HL-60/S4 (cell line): ENCODE results near the gene ERC2.

Experiments used
- in situ Hi-C: fragments of 300-500 bp; cut with MboI; formaldehyde crosslinking; loops from 2 replicates; pipeline ENCODE4 v1.14.3; 2022; ENCODE audit warnings: low sequenced_read_pairs

Gene ERC2

DNA sequence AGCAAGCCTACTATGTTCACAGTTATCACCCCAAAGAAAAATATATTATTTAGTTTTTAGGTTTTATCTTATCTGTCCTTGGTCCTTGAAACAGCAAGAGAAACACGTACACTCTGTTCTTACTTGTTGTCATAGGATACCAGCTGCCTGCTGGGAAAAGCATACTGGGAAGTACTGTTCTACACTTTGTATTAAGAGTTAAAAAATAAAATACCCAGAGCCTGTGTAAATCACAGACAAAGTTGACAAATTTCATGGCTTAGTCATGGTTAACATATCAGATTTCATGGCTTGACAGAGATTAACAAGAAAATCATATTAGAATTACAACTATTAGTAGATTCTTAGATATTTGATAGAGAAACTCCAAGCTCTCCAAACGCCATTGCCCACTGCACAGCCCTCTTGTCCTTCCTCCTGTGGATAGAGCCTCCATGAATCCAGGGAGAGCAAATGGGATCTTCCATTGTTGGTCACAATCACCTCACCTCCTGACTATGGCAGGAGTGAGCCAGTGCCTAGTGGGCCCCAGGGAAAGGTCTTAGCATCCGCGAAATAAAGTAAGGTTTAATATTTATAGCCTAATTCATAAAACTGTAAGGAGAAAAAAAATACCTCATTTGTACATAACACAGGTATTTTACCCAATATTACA is 853.1 kb downstream of the ERC2 start:
- in situ Hi-C loops = no loop called here

DNA sequence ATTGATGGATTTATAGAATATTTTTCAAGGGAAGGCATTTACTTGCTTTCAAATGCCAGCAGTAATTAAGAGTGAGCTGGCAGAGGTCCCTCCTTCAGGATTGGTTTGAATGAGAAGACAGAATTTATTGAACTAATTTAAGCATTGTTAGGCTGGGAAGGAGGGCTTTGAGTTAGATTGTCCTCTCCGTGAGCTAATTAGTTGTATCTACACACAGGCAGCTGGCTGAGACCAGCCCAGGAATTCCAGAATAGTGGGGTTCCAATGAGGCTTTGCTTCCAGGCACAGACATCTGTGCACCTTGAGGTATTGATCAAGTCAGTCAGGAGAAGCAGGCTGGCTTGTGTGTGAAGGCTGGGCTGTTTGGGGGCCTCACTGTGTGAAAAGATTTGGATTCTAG is 857.1 kb downstream of the ERC2 start:
- in situ Hi-C loops = no loop called here

DNA sequence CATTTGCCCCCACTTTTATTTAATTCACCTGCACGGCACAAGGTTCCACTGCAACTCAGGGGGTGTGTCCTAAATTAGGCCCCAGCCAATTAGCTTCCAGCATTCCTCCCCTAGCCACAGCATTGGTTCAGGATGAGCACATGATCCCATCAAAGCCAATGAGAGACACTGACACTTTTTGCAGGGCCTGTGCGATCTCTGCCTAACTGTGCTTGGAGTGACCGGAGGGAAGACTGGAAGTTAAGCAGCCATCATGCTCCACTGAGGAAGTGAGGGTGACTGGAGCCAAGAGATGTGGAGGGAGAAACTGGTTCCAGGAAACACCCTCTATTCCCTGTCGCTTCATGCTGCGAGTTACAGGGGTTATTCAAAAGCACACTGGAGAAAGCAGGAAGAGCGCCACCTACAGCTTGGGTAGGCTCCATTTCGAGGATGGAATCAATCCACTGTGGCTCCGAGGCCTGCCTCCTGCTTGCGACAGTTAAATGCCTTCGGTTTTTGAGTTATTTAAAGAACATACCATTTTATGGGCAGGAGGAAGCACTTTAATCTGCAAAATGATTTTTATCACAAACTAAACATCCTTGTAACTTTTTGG is 858.9 kb downstream of the ERC2 start:
- in situ Hi-C loops = no loop called here

GRCh38 chr3:55608301-55608937 is 859.8 kb downstream of the ERC2 start:
- in situ Hi-C loops = no loop called here

DNA sequence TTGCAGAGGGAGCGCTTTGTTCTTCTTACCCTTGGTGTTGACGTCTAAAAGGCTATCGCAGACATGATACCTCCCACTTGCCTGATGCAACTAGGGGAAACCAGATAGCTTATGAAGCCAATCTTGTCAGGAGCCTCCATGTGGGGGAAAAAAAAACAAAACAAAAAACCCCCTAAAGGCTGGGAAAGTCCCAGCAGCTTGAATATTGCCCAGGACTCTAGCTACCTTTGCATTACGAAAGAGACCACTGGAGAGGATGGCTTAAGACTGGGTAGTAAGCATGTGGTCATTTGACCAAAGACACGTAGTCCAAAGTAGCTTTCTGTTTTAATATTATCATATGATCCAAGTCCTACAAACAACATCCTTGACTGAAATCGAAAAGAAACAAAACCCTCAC is 860.4 kb downstream of the ERC2 start:
- in situ Hi-C loops = no loop called here

GRCh38 chr3:55607175-55607574 is 861.1 kb downstream of the ERC2 start:
- in situ Hi-C loops = no loop called here

GRCh38 chr3:55605443-55606236 is 862.6 kb downstream of the ERC2 start:
- in situ Hi-C loops = no loop called here

DNA sequence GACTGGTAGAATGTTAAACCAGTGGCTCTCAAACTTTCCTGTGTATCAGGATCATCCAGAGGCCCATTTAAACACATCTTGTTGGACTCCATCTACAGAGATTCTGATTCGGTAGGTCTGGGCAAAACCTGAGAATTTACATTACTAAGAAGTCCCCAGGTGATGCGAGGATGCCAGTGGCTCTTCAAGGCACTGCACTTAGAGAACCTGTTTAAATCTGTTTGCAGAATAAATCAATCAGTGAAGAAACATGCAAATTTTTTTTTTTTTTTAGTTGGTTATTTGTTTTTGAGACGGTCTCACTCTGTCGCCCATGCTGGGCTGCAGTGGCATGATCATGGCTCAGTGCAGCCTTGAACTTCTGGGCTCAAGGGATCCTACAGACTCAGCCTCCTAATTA is 863.4 kb downstream of the ERC2 start:
- in situ Hi-C loops = no loop called here

GRCh38 chr3:55604402-55604801 is 863.9 kb downstream of the ERC2 start:
- in situ Hi-C loops = no loop called here

DNA sequence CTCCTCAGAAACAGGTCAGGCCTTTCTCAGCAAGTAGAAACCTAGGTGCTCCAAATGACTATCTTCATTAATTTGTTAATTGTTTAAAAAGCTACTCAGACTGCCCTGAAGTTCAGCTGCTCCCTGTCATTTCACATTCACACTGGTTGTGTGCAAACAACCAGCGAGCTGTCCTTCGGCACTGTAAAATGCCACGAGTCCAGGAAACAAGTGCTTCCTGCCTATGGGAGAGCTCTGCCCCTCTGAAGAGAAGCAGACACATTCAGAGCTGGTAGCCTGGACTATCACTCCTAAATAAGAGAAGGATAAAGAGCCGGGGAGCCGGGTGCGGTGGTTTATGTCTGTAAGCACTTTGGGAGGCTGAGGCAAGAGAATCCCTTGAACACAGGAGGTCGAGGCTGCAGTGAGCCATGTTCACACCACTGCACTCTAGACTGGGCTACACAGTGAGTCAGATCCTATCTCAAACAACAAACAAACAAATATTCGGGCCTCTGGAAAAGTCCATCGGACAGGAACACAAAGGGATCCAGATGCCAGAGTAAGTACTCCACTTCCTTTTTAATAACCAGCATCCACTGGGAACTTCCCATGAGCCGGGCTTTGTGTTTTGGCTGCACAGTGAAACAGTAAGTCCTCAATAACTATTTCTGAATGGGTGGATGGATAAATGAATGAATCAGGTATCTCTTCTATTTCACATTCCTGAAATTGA is 866.7 kb downstream of the ERC2 start:
- in situ Hi-C loops = no loop called here

GRCh38 chr3:55598224-55598623 is 870.0 kb downstream of the ERC2 start:
- in situ Hi-C loops = no loop called here

GRCh38 chr3:55597641-55598040 is 870.6 kb downstream of the ERC2 start:
- in situ Hi-C loops = no loop called here

- in situ Hi-C loops = no loop called here
These were observed 872.1 kb downstream of the ERC2 start for GRCh38 chr3:55596212-55596611.

DNA sequence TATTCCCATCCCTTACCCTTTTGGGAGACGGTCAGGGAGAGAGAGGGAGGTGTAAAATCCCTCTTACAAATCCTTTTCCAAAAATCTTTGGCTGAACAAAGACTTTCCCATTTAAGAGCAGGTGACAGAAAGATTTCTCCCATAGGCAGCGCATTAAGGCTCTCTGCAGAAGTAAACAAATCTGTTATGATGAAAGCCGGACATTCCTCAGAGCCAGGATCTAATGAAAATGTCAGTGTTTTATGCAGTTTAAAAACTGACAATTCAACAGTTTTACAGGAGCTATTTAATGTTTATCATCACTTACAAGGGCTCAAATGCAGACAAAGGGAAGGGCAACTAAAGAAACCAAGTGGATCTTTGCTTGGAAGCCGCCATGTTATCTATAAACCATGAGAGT is 872.8 kb downstream of the ERC2 start:
- in situ Hi-C loops = no loop called here

- in situ Hi-C loops = no loop called here
These were observed 875.7 kb downstream of the ERC2 start for GRCh38 chr3:55592572-55592971.

DNA sequence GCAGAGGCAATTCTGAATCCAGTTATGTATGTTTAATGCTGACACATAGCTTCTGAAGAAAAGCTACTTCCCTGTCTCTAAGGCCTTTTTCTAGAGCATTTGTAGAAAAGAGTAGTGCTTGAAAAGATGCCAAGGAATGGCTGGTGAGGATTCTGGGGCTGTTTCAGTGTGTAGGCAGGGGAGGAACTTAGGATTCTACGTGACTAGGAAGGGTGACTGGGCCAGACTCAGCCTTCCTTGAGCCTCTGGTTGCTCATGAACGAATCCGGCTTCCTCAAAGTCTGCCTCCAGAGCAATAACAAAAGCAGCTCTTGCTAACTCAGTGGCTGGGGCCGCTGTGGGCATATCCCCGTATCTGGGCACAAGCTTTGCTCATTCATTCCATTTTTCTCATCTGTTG is 876.4 kb downstream of the ERC2 start:
- in situ Hi-C loops = no loop called here

- in situ Hi-C loops = no loop called here
These were observed 880.0 kb downstream of the ERC2 start for GRCh38 chr3:55588146-55588765.

DNA sequence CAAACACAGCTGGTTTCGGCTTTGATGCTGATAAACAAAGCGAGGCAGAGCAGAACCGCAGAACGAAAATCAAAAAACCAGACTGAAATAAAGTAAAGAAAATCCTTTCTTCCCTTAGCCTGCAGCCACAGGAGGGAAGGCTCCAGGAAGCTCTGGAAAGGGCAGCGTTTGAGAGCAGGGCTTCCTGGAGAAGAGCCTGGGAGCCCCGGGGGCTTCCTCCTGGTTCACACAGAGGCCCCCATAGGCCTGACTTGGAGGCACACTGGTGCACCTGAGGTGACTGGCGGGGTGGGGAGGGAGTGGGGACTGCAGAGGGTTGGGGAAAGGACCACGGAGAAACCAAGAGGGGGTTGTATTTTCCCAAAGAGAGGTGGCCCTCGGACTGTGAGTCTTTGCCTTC is 882.4 kb downstream of the ERC2 start:
- in situ Hi-C loops = no loop called here

DNA sequence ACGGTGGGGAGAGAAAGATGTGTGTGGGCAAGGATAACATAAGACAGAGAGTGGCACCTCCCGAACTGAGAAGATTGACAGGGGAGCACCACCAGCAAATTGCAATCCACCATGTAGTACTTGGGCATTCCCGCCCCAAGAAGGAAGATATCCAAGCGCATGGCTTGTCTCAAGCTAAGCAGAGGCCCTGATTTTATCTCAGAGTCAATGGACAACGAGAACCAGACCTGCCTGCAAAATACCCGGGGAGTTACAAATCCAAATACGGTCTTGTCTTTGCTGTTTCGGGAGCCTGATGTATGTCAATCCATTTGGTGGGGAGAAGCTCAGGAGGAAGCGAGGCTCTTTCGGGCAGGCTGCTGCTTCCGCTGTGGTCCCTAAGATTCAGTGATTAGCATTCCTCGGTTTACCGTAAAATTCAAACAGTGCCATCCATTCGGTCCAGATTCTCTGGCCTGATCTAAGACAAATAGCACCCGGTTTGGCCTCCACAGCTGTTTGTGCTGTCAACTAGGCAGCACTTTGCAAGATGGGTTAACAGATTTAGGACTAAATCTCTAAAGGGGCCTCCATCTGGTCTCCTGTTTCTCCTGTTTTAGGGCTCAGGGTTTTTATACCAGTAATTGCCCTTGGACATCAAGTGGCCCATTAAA is 883.4 kb downstream of the ERC2 start:
- in situ Hi-C loops = no loop called here

GRCh38 chr3:55584030-55584429 is 884.2 kb downstream of the ERC2 start:
- in situ Hi-C loops = no loop called here
